ENCODE measurements around the gene CCNK.

GRCh38 chr14:99475660-99476059 is 5.5 kb upstream of the CCNK start:
- TF ChIP-seq CTCF (IDR thresholded peaks at IDR 0.05; ENCODE audit: insufficient read depth, low read length, poor library complexity, severe bottlenecking) (no peak), EZH2phosphoT487 (conservative IDR thresholded peaks at IDR 0.05; ENCODE audit: low read length) (no peak)

All from SU-DHL-6 (cell line).